ENCODE measurements around the gene MKI67. TPM values are rescaled to one million over a fixed set of nuclear protein-coding genes. Genes with fewer than 3 reads are reported as not detected.

Gene MKI67
- total and polyA plus RNA-seq, 2 donors from 2014 or later = 0.04 to 2.4 TPM

DNA sequence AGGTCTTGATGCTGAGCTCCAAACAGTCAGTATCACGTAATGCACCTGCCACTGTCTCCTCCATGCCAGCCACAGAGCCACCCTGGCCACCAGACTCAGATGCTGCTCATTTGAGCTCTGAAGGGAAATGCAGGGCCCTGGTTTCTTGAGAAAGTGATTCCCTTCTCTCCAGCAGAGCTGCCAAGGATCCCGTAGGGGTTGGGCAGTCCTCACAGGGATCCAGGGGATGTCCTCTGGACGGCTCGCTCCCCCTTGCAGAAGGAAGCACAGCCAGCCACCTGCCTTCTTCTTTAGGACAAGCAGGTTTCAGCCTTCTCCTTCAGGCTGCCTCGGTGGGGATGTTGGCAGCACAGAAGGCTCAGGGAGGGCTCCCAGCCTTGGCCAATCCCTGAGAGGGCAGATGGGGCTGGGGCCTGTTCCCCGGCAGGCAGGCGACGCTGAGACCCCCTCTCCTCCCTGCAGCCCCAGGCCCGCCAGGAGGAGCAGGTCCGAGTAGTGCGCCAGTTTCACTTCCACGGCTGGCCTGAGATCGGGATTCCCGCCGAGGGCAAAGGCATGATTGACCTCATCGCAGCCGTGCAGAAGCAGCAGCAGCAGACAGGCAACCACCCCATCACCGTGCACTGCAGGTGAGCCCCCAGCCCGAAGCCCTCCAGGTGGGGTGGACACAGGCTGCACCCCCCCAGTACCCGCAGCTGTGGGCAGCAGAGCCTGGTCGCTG lies 48.9 kb downstream of the MKI67 start:
- Histone ChIP-seq H3K9me3 (ENCODE audit: control insufficient read depth in 2 of 3, insufficient read depth in 1 of 3, low read length in 3 of 3) (no peaks in the 10 kb centered on the region), H3K9ac (ENCODE audit: low read length in 3 of 3) (no peak overlapping the region), H3K27ac (ENCODE audit: low read depth in 2 of 2, low read length in 2 of 2) (no peak overlapping the region), H3K4me1 (ENCODE audit: control insufficient read depth in 2 of 3, insufficient read depth in 2 of 3, low read depth in 1 of 3, low read length in 3 of 3) (no peaks in the 10 kb centered on the region), H3K4me3 (ENCODE audit: low read length in 3 of 3) (no peak overlapping the region), H3K36me3 (ENCODE audit: control insufficient read depth in 2 of 3, insufficient read depth in 3 of 3, low read length in 3 of 3) (peaks cover 0 to 4% (median 2%) of the 10 kb centered on the region in 3 donors), H3K27me3 (ENCODE audit: control insufficient read depth, insufficient read depth, low read length) (no peaks in the 10 kb centered on the region)
- intact Hi-C loops (cut with DNase I) = no loop called here
- FAIRE-seq (no peak), DNase-seq (no peak)
- TF ChIP-seq, protein P1, sequence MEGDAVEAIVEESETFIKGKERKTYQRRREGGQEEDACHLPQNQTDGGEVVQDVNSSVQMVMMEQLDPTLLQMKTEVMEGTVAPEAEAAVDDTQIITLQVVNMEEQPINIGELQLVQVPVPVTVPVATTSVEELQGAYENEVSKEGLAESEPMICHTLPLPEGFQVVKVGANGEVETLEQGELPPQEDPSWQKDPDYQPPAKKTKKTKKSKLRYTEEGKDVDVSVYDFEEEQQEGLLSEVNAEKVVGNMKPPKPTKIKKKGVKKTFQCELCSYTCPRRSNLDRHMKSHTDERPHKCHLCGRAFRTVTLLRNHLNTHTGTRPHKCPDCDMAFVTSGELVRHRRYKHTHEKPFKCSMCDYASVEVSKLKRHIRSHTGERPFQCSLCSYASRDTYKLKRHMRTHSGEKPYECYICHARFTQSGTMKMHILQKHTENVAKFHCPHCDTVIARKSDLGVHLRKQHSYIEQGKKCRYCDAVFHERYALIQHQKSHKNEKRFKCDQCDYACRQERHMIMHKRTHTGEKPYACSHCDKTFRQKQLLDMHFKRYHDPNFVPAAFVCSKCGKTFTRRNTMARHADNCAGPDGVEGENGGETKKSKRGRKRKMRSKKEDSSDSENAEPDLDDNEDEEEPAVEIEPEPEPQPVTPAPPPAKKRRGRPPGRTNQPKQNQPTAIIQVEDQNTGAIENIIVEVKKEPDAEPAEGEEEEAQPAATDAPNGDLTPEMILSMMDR (IDR thresholded peaks at IDR 0.05; ENCODE audit: borderline replicate concordance, extremely low read depth, insufficient read depth) = no peak

DNA sequence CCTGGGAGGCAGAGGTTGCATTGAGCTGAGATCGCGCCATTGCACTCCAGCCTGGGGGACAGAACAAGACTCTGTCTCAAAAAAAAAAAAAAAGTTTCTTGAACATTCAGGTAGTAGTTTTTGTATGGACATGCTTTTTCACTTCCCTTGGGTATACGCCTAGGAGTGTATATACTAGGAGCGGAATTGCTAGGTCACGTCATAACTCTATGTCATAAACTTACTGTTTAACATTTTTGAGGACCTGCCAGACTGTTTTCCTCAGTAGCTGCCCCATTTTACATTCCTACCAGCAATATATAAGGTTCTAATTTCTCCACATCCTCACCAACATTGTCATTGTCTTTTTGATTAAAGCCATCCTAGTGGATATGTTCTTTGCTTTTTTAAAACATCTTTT lies 51.6 kb downstream of the MKI67 start:
- TF ChIP-seq, protein P1 (IDR thresholded peaks at IDR 0.05; ENCODE audit: borderline replicate concordance, extremely low read depth, insufficient read depth) = no peak
- intact Hi-C loops (cut with DNase I) = no loop called here
- peaks cover 0 to 8% (median 2%) of the 10 kb centered on the region in 3 donors for H3K36me3 ChIP-seq (ENCODE audit: control insufficient read depth in 2 of 3, insufficient read depth in 3 of 3, low read length in 3 of 3)

DNA sequence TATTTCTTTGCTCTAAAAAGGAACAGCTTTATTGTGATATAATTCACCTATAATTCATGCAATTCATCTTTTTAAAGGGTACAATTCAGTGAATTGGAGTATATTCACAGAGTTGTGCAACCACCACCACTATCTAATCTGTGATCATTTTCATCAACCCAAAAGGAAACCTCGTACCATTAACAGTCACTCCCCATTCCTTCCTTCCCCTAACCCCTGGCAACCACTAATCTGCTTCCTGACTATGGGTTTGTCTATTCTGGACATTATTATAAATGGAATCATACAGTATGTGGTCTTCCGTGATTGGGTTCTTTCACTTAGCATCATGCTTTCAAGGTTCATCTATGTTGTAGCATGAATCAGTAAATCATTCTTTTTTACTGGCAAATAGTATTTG lies 52.3 kb downstream of the MKI67 start:
- peaks cover 0 to 2% (median 0%) of the 10 kb centered on the region in 3 donors for H3K4me1 ChIP-seq (ENCODE audit: control insufficient read depth in 2 of 3, insufficient read depth in 2 of 3, low read depth in 1 of 3, low read length in 3 of 3)
- TF ChIP-seq, protein P1 (IDR thresholded peaks at IDR 0.05; ENCODE audit: borderline replicate concordance, extremely low read depth, insufficient read depth) = no peak
- no peak overlapping the region for H3K4me3 ChIP-seq (ENCODE audit: low read length in 3 of 3)
- H3K27ac ChIP-seq (ENCODE audit: low read depth in 2 of 2, low read length in 2 of 2) = no peak overlapping the region
- peaks cover 0 to 8% (median 2%) of the 10 kb centered on the region in 3 donors for H3K36me3 ChIP-seq (ENCODE audit: control insufficient read depth in 2 of 3, insufficient read depth in 3 of 3, low read length in 3 of 3)
- H3K9ac ChIP-seq (ENCODE audit: low read length in 3 of 3) = no peak overlapping the region
- no peak for DNase-seq
- no peaks in the 10 kb centered on the region for H3K27me3 ChIP-seq (ENCODE audit: control insufficient read depth, insufficient read depth, low read length)
- FAIRE-seq = no peak
- intact Hi-C loops (cut with DNase I) = no loop called here
- H3K9me3 ChIP-seq (ENCODE audit: control insufficient read depth in 2 of 3, insufficient read depth in 1 of 3, low read length in 3 of 3) = no peaks in the 10 kb centered on the region

More for the DNA sequence above, 51.6 kb downstream of the MKI67 start:
- H3K9ac ChIP-seq (ENCODE audit: low read length in 3 of 3) = no peak overlapping the region
- no peak overlapping the region for H3K27ac ChIP-seq (ENCODE audit: low read depth in 2 of 2, low read length in 2 of 2)
- no peak for FAIRE-seq
- H3K9me3 ChIP-seq (ENCODE audit: control insufficient read depth in 2 of 3, insufficient read depth in 1 of 3, low read length in 3 of 3) = no peaks in the 10 kb centered on the region
- H3K27me3 ChIP-seq (ENCODE audit: control insufficient read depth, insufficient read depth, low read length) = no peaks in the 10 kb centered on the region
- H3K4me3 ChIP-seq (ENCODE audit: low read length in 3 of 3) = no peak overlapping the region
- peaks cover 0 to 2% (median 0%) of the 10 kb centered on the region in 3 donors for H3K4me1 ChIP-seq (ENCODE audit: control insufficient read depth in 2 of 3, insufficient read depth in 2 of 3, low read depth in 1 of 3, low read length in 3 of 3)
- DNase-seq = no peak
